Endothelial cell of umbilical vein (primary cell): ENCODE measurements around the gene RFX2. TPM values are rescaled to one million over a fixed set of nuclear protein-coding genes. Genes with fewer than 3 reads are reported as not detected.

ENCODE experiments used
- BruUV-seq: library from RNA; stranded (reverse); fragments of 400-500 nt; replicated peaks from 2 replicates; lab custom pipeline; 2021; lab: Mats Ljungman, UMichigan
- CTCF ChIA-PET: fragments of 300-600, 350-600 bp; sonication (Branson Sonifier 250); formaldehyde crosslinking; loops from one replicate; lab custom pipeline; 2021; ENCODE audit warnings: antibody characterized with exemption, inconsistent platforms; lab: Charles Lee
- POLR2A ChIA-PET: fragments of 300-600, 350-600 bp; sonication (Branson Sonifier 250); formaldehyde crosslinking; loops from one replicate; lab custom pipeline; 2021; ENCODE audit warnings: antibody characterized with exemption, inconsistent platforms; lab: Charles Lee
- DNase-seq: peaks from one replicate; pipeline ENCODE4 v3.0.0-alpha.2; 2011; ENCODE audit warnings: low read depth, low spot score
- FAIRE-seq: peaks from 2 replicates; lab custom pipeline; 2011; peaks lifted over from hg19 to GRCh38; lab: Jason Lieb, UNC
- H2AFZ ChIP-seq: 2 replicates; pipeline ENCODE4 v1.6.0; 2012; ENCODE audit warnings: low read depth, low read length, control low read depth, inconsistent platforms
- H3K27ac ChIP-seq: 2 replicates; pipeline ENCODE4 v1.5.1; 2011; ENCODE audit warnings: low read depth, mild to moderate bottlenecking, control low read depth, low read length, moderate library complexity; ENCODE audit not compliant: insufficient read depth
- H3K27me3 ChIP-seq, 2 experiments: 2 replicates each; pipeline versions ENCODE4 v1.6.0 to v1.6.1; 2011; ENCODE audit warnings: low read length in 2 of 2, mixed read lengths in 1 of 2; ENCODE audit not compliant: control insufficient read depth in 2 of 2, insufficient read depth in 2 of 2
- H3K36me3 ChIP-seq, 2 experiments: 2 replicates in 1 of 2; 3 replicates in 1 of 2; pipeline ENCODE4 v1.5.1; 2011; ENCODE audit warnings: low read length in 2 of 2, mild to moderate bottlenecking in 1 of 2, moderate library complexity in 1 of 2; ENCODE audit not compliant: control insufficient read depth in 2 of 2, insufficient read depth in 2 of 2; ENCODE audit errors: extremely low read depth in 1 of 2
- H3K4me1 ChIP-seq: 3 replicates; pipeline ENCODE4 v1.5.1; 2011; ENCODE audit warnings: mild to moderate bottlenecking, low read length; ENCODE audit not compliant: control insufficient read depth, insufficient read depth; ENCODE audit errors: extremely low read depth
- H3K4me2 ChIP-seq: 2 replicates; pipeline ENCODE4 v1.6.1; 2011; ENCODE audit warnings: low read length, control low read depth, mixed read lengths; ENCODE audit not compliant: insufficient read depth
- H3K4me3 ChIP-seq, 3 experiments: fragments of 200-600 bp in 1 of 3; sonication (generic), shearing (Covaris generic) in 1 of 3; replicated peaks in 1 of 3; 2 replicates each; pipeline ENCODE4 v1.5.1; 2011 to 2016; ENCODE audit warnings: control low read depth in 3 of 3, low read length in 3 of 3, mild to moderate bottlenecking in 2 of 3, inconsistent platforms in 1 of 3, low read depth in 1 of 3, moderate library complexity in 1 of 3; ENCODE audit not compliant: insufficient read depth in 1 of 3
- H3K79me2 ChIP-seq: 2 replicates; pipeline ENCODE4 v1.6.0; 2012; ENCODE audit warnings: low read length, inconsistent platforms; ENCODE audit not compliant: control insufficient read depth, insufficient read depth
- H3K9ac ChIP-seq: replicated peaks from 2 replicates; pipeline ENCODE3; 2011; ENCODE audit warnings: low read length, control low read depth; ENCODE audit not compliant: insufficient read depth; ENCODE audit errors: extremely low read depth
- H3K9me1 ChIP-seq: replicated peaks from 3 replicates; pipeline ENCODE4 v1.6.0; 2011; ENCODE audit warnings: mild to moderate bottlenecking, low read length; ENCODE audit not compliant: control insufficient read depth, insufficient read depth; ENCODE audit errors: extremely low read depth
- H3K9me3 ChIP-seq: replicated peaks from 2 replicates; pipeline ENCODE4 v1.5.1; 2012; ENCODE audit warnings: low read length, inconsistent platforms; ENCODE audit not compliant: control insufficient read depth, insufficient read depth
- H4K20me1 ChIP-seq: replicated peaks from 2 replicates; pipeline ENCODE3; 2011; ENCODE audit warnings: mild to moderate bottlenecking, low read length; ENCODE audit not compliant: control insufficient read depth, insufficient read depth; ENCODE audit errors: extremely low read depth
- CTCF ChIP-seq, 2 donors: IDR thresholded peaks; 1 replicate in 1 of 2; 2 replicates in 1 of 2; pipeline ENCODE4 v1.5.1; 2011; ENCODE audit warnings: low read length in 2 of 2, mild to moderate bottlenecking in 2 of 2, moderate library complexity in 2 of 2, control low read depth in 1 of 2, inconsistent platforms in 1 of 2, low read depth in 1 of 2; ENCODE audit not compliant: insufficient read depth in 1 of 2; ENCODE audit errors: extremely low read depth in 1 of 2
- EZH2 ChIP-seq: IDR thresholded peaks from 2 replicates; pipeline ENCODE4 v1.6.1; 2012; ENCODE audit warnings: borderline replicate concordance, low read depth, mild to moderate bottlenecking, moderate library complexity, low read length, inconsistent platforms; ENCODE audit not compliant: severe bottlenecking
- FOS ChIP-seq: IDR thresholded peaks from 2 replicates; pipeline ENCODE4 v1.6.1; 2011; ENCODE audit warnings: mild to moderate bottlenecking, low read length, moderate library complexity, borderline replicate concordance; ENCODE audit not compliant: insufficient read depth
- GATA2 ChIP-seq: IDR thresholded peaks from 2 replicates; pipeline ENCODE4 v1.7.0; 2011; ENCODE audit warnings: low read depth, mild to moderate bottlenecking, moderate library complexity, mixed read lengths, low read length; ENCODE audit not compliant: insufficient read length, insufficient read depth
- JUN ChIP-seq: IDR thresholded peaks from 2 replicates; pipeline ENCODE4 v1.6.1; 2011; ENCODE audit warnings: borderline replicate concordance, low read depth; ENCODE audit not compliant: insufficient read length, insufficient read depth
- MAX ChIP-seq: IDR thresholded peaks from 2 replicates; pipeline ENCODE4 v1.6.1; 2011; ENCODE audit not compliant: insufficient read depth, insufficient read length
- MYC ChIP-seq: IDR thresholded peaks from one replicate; pipeline ENCODE4 v1.6.1; 2011; ENCODE audit warnings: mild to moderate bottlenecking, low read depth, low read length
- POLR2A ChIP-seq: IDR thresholded peaks from 2 replicates; pipeline ENCODE4 v1.6.1; 2012; ENCODE audit warnings: low read depth, mild to moderate bottlenecking, control low read depth, low read length
- POLR2AphosphoS5 ChIP-seq: IDR thresholded peaks from 2 replicates; pipeline ENCODE4 v1.6.1; 2012; ENCODE audit warnings: low read depth, mild to moderate bottlenecking, control low read depth, low read length, moderate library complexity; ENCODE audit not compliant: insufficient read depth
- dilution Hi-C: fragments of 300-500 bp; cut with MboI; formaldehyde crosslinking; loops from one replicate; pipeline ENCODE4 v1.15.0; 2019; ENCODE audit warnings: low sequenced_read_pairs; ENCODE audit not compliant: extremely low pct_ligation_motif_present
- intact Hi-C: fragments of 100-400 bp; cut with micrococcal nuclease; formaldehyde crosslinking; loops from one replicate; pipeline ENCODE4 v1.10.0; 2022
- polyA plus RNA-seq, 4 experiments: library from polyadenylated mRNA; depleted of rRNA in 3 of 4; stranded (reverse) in 3 of 4; unstranded in 1 of 4; fragments of >200 nt; gene quantifications; 2 replicates each; pipeline versions ENCODE4 v1.2.1 to v1.2.3, GENCODE V29; 2011 to 2012; ENCODE audit warnings: missing spikeins in 1 of 4
- total RNA-seq: library from RNA; stranded (reverse); gene quantifications from 2 replicates; pipeline ENCODE4 v1.2.3, GENCODE V29; 2021

RFX2 gene
- total and polyA plus RNA-seq, 2 donors (not counting 3 experiments of a cell fraction or from before 2014, with no cell fraction given): 16.1 to 19.0 TPM

GRCh38 chr19:6055013-6055795, 55.1 kb downstream of the RFX2 start:
- CTCF ChIA-PET: interaction anchor here (2.1 to 5.8 kb wide), 2 partner anchors 35 to 70 kb away, joined by 5 to 77 read pairs; no protein-coding TSS in a partner anchor
- H3K9me1 ChIP-seq: no peaks in the 10 kb centered on the region
- no peaks in the 10 kb centered on the region for H3K79me2 ChIP-seq
- no peaks in the 10 kb centered on the region for H3K36me3 ChIP-seq
- H3K4me1 ChIP-seq: peaks cover 25% of the 10 kb centered on the region
- DNase-seq: no peak
- intact Hi-C loops: no loop called here
- H3K27ac ChIP-seq: no peak overlapping the region
- dilution Hi-C loops: no loop called here
- H3K9ac ChIP-seq: no peak overlapping the region
- TF ChIP-seq POLR2A (no peak), CTCF (IDR thresholded peaks at IDR 0.05; ENCODE audit: extremely low read depth in 1 of 2, insufficient read depth in 1 of 2, low read depth in 1 of 2, low read length in 2 of 2) (no peak), MYC (no peak), FOS (no peak), POLR2AphosphoS5 (no peak), MAX (no peak), EZH2 (no peak), GATA2 (no peak), JUN (no peak)
- FAIRE-seq: no peak
- H4K20me1 ChIP-seq: no peaks in the 10 kb centered on the region
- no TSS peak for BruUV-seq
- no peak overlapping the region for H2AFZ ChIP-seq
- H3K27me3 ChIP-seq: no peaks in the 10 kb centered on the region
- H3K4me2 ChIP-seq: no peak overlapping the region
- POLR2A ChIA-PET: no interaction called here
- H3K4me3 ChIP-seq: no peak overlapping the region
- H3K9me3 ChIP-seq: no peaks in the 10 kb centered on the region
